ENCODE results near the gene JADE1. TPM values are rescaled to one million over a fixed set of nuclear protein-coding genes. Genes with fewer than 3 reads are reported as not detected.

Gene JADE1
- total and polyA plus RNA-seq, 2 of the 4 experiments (the other 2 are of a cell fraction): 13.8 to 32.6 TPM

GRCh38 chr4:128803783-128804182 is 5.7 kb upstream of the JADE1 start:
- dilution Hi-C loops (cut with HindIII; ENCODE audit: low sequenced_read_pairs, unreplicated experiment): no loop called here
- Histone ChIP-seq H3K4ac (ENCODE audit: low read depth, low read length) (no peak overlapping the region), H2AFZ (replicated peaks; ENCODE audit: low read length, poor library complexity) (no peak overlapping the region), H2BK15ac (ENCODE audit: low read depth, low read length) (no peak overlapping the region), H4K91ac (ENCODE audit: insufficient read depth, low read depth, low read length) (no peak overlapping the region), H2BK5ac (ENCODE audit: low read depth, low read length, poor library complexity, severe bottlenecking) (no peak overlapping the region), H3K18ac (ENCODE audit: low read depth, low read length) (no peak overlapping the region), H3K36me3 (ENCODE audit: control insufficient read depth, insufficient read depth, low read length) (no peaks in the 10 kb centered on the region), H4K8ac (ENCODE audit: low read depth in 2 of 2, low read length in 2 of 2) (no peak overlapping the region), H3K79me1 (ENCODE audit: low read depth in 1 of 2, low read length in 2 of 2) (no peaks in the 10 kb centered on the region), H3K4me2 (ENCODE audit: low read depth, low read length) (no peak overlapping the region), H4K5ac (ENCODE audit: low read depth, low read length) (no peak overlapping the region), H3K23ac (ENCODE audit: low read depth, low read length) (no peak overlapping the region), H3K9me1 (ENCODE audit: insufficient read depth, low read length) (no peaks in the 10 kb centered on the region), H2AK9ac (replicated peaks; ENCODE audit: low read depth, low read length, poor library complexity) (no peak overlapping the region), H3K9ac (ENCODE audit: low read depth, low read length) (no peak overlapping the region), H4K20me1 (ENCODE audit: insufficient read depth, low read length) (no peaks in the 10 kb centered on the region), H2BK120ac (ENCODE audit: low read depth, low read length) (no peak overlapping the region), H3K14ac (replicated peaks; ENCODE audit: low read depth, low read length) (no peak overlapping the region), H3K27me3 (ENCODE audit: control insufficient read depth, insufficient read depth, low read length) (peaks cover 4% of the 10 kb centered on the region; the same call in 1 of the 2 replicates), H3K27ac (ENCODE audit: insufficient read depth, low read length) (no peak overlapping the region), H2AK5ac (ENCODE audit: low read depth, low read length) (no peak overlapping the region), H3K4me3 (ENCODE audit: insufficient read depth, low read depth, low read length) (no peak overlapping the region), H3K56ac (ENCODE audit: extremely low read depth, insufficient read depth, low read length) (no peak overlapping the region), H3K4me1 (ENCODE audit: control insufficient read depth, insufficient read depth, low read length) (no peaks in the 10 kb centered on the region), H3K9me3 (ENCODE audit: control insufficient read depth, insufficient read depth, low read length) (no peaks in the 10 kb centered on the region), H2BK20ac (ENCODE audit: low read depth, low read length) (no peak overlapping the region)
- ATAC-seq (ENCODE audit: low read depth) (no peak), DNase-seq (no peak)
- WGBS, 2 experiments (ENCODE audit: extremely low coverage in 2 of 2, insufficient read length in 1 of 2): 83% methylated on average over 1 of the region's 2 CpGs; no CpG with 5 or more reads in 1 of the 2 experiments
- ChIA-PET CTCF (no interaction called here), POLR2A (ENCODE audit: unreplicated experiment) (no interaction called here)
- intact Hi-C loops (cut with micrococcal nuclease): loop anchor here (2.0 kb wide), 1 partner anchor 63 kb away; no protein-coding TSS in a partner anchor
- BruUV-seq (replicated peaks): no TSS peak
- TF ChIP-seq SMC3 (IDR thresholded peaks at IDR 0.05; ENCODE audit: low read depth, low read length) (no peak), BHLHE40 (IDR thresholded peaks at IDR 0.05; ENCODE audit: low read depth, low read length) (no peak), MAZ (IDR thresholded peaks at IDR 0.05; ENCODE audit: borderline replicate concordance, low read depth, low read length) (no peak), CEBPB (IDR thresholded peaks at IDR 0.05; ENCODE audit: low read depth, low read length) (no peak), MAFK (IDR thresholded peaks at IDR 0.05; ENCODE audit: low read depth, low read length) (no peak), CHD1 (IDR thresholded peaks at IDR 0.05; ENCODE audit: low read depth, low read length) (no peak), POLR2A (IDR thresholded peaks at IDR 0.05; ENCODE audit: low read depth, low read length) (no peak), RFX5 (IDR thresholded peaks at IDR 0.05; ENCODE audit: low read depth, low read length) (no peak)
- TF ChIP-seq, protein P1, sequence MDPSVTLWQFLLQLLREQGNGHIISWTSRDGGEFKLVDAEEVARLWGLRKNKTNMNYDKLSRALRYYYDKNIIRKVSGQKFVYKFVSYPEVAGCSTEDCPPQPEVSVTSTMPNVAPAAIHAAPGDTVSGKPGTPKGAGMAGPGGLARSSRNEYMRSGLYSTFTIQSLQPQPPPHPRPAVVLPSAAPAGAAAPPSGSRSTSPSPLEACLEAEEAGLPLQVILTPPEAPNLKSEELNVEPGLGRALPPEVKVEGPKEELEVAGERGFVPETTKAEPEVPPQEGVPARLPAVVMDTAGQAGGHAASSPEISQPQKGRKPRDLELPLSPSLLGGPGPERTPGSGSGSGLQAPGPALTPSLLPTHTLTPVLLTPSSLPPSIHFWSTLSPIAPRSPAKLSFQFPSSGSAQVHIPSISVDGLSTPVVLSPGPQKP (IDR thresholded peaks at IDR 0.05; ENCODE audit: borderline replicate concordance, low read depth, low read length): no peak
- TF ChIP-seq, protein P2, sequence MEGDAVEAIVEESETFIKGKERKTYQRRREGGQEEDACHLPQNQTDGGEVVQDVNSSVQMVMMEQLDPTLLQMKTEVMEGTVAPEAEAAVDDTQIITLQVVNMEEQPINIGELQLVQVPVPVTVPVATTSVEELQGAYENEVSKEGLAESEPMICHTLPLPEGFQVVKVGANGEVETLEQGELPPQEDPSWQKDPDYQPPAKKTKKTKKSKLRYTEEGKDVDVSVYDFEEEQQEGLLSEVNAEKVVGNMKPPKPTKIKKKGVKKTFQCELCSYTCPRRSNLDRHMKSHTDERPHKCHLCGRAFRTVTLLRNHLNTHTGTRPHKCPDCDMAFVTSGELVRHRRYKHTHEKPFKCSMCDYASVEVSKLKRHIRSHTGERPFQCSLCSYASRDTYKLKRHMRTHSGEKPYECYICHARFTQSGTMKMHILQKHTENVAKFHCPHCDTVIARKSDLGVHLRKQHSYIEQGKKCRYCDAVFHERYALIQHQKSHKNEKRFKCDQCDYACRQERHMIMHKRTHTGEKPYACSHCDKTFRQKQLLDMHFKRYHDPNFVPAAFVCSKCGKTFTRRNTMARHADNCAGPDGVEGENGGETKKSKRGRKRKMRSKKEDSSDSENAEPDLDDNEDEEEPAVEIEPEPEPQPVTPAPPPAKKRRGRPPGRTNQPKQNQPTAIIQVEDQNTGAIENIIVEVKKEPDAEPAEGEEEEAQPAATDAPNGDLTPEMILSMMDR (conservative IDR thresholded peaks at IDR 0.05; ENCODE audit: low read depth, low read length): no peak
- in situ Hi-C loops (cut with MboI; ENCODE audit: low sequenced_read_pairs): loop anchor here (10.0 kb wide), 1 partner anchor 229 kb away; no protein-coding TSS in a partner anchor
